Calu3 (cell line): Measurements from ENCODE around the gene PARD3. TPM values are rescaled to one million over a fixed set of nuclear protein-coding genes. Genes with fewer than 3 reads are reported as not detected.

Experiments used
- BruUV-seq: library from RNA; stranded (reverse); fragments of 400-500 nt; replicated peaks from 2 replicates; lab custom pipeline; 2021; lab: Mats Ljungman, UMichigan
- CTCF ChIA-PET: fragments of 300-600 bp; sonication (Branson Sonifier 250); formaldehyde crosslinking; loops from one replicate; lab custom pipeline; 2022; ENCODE audit warnings: antibody characterized with exemption; lab: Charles Lee
- DNase-seq: peaks from one replicate; pipeline ENCODE4 v3.0.0; 2022
- H3K27ac Mint-ChIP-seq: one replicate; pipeline ENCODE4 v1.8.0; 2022; ENCODE audit warnings: mixed read lengths; ENCODE audit not compliant: unreplicated experiment
- H3K27me3 Mint-ChIP-seq: one replicate; pipeline ENCODE4 v1.8.0; 2022; ENCODE audit warnings: mixed read lengths; ENCODE audit not compliant: unreplicated experiment
- H3K36me3 Mint-ChIP-seq: one replicate; pipeline ENCODE4 v1.8.0; 2022; ENCODE audit warnings: mild to moderate bottlenecking, moderate library complexity, mixed read lengths; ENCODE audit not compliant: insufficient read depth, unreplicated experiment
- H3K4me1 Mint-ChIP-seq: one replicate; pipeline ENCODE4 v1.8.0; 2022; ENCODE audit warnings: mild to moderate bottlenecking, low read depth, mixed read lengths; ENCODE audit not compliant: unreplicated experiment
- H3K4me3 Mint-ChIP-seq: one replicate; pipeline ENCODE4 v1.8.0; 2022; ENCODE audit warnings: mild to moderate bottlenecking, low read depth, moderate library complexity, mixed read lengths; ENCODE audit not compliant: unreplicated experiment
- H3K9me3 Mint-ChIP-seq: one replicate; pipeline ENCODE4 v1.8.0; 2022; ENCODE audit warnings: low read depth, mixed read lengths; ENCODE audit not compliant: unreplicated experiment
- intact Hi-C: fragments of 100-400 bp; cut with micrococcal nuclease; formaldehyde crosslinking; loops from one replicate; pipeline ENCODE4 v1.10.0; 2022; ENCODE audit not compliant: unreplicated experiment
- total RNA-seq: library from RNA; stranded (reverse); gene quantifications from 2 replicates; pipeline ENCODE4 v1.2.3, GENCODE V29; 2022
- TF ChIP-seq, protein P1 (sequence below): fragments of 200-600 bp; IDR thresholded peaks from one replicate; pipeline ENCODE4 v1.8.0; 2022; ENCODE audit warnings: antibody characterized with exemption; ENCODE audit not compliant: unreplicated experiment

Gene PARD3
- total RNA-seq, 1 experiment from 2014 or later, result 62.4 TPM

DNA sequence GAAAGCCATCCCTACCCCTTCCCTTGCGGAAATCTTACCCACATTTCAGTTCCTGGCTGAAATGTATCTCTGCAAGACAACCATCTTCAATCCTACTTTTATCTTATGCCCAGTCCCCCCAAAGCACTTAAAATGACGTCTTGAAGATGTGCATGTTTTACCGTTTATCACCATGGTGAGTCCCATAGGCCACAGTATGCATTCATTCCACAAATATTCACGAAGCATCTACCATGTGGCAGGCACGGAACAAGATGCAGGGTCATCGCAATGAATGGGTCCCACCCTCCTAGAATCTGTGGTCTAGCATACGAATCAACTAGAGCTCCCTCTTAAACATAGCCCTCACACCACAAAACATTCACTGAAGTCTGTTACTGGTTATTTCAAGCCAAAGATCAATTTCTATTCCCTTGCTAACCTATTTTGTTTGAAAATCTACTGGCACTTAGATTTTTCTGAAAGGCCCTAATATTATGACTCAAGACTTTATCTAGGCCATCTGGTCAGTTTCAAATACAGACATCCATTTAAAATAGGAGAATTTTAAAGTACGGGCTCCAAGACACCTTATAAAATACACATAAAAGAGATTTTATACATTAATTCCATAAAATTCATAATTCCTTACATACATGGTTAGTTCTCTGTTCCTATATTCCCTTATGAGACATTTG, 99.4 kb downstream of the PARD3 start:
- no peak overlapping the region for H3K4me3 Mint-ChIP-seq

DNA sequence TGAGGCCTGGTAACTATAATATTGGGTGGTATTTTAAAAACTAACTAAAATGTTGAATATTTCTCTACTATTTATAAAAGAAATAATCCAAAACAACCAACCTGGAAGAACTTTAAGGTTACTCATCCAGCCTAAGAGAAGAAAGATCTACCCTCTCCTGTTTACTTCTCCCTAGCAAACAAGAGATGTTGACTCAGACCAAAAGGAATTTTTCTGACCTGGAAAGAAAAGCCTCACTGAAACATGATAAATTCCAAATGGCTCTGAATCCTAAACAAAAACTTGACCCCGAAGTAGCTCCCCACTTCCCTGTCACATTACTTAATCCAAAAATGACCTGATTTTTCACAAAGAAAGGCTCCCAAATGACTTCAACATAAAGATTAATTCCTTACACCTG, 101.2 kb downstream of the PARD3 start:
- Mint-ChIP-seq H3K27me3 (no peaks in the 10 kb centered on the region), H3K4me3 (no peak overlapping the region), H3K36me3 (no peaks in the 10 kb centered on the region), H3K4me1 (peaks cover 64% of the 10 kb centered on the region), H3K9me3 (no peaks in the 10 kb centered on the region), H3K27ac (no peak overlapping the region)
- BruUV-seq, result no TSS peak
- CTCF ChIA-PET, result no interaction called here
- no peak for DNase-seq
- TF ChIP-seq, protein P1, sequence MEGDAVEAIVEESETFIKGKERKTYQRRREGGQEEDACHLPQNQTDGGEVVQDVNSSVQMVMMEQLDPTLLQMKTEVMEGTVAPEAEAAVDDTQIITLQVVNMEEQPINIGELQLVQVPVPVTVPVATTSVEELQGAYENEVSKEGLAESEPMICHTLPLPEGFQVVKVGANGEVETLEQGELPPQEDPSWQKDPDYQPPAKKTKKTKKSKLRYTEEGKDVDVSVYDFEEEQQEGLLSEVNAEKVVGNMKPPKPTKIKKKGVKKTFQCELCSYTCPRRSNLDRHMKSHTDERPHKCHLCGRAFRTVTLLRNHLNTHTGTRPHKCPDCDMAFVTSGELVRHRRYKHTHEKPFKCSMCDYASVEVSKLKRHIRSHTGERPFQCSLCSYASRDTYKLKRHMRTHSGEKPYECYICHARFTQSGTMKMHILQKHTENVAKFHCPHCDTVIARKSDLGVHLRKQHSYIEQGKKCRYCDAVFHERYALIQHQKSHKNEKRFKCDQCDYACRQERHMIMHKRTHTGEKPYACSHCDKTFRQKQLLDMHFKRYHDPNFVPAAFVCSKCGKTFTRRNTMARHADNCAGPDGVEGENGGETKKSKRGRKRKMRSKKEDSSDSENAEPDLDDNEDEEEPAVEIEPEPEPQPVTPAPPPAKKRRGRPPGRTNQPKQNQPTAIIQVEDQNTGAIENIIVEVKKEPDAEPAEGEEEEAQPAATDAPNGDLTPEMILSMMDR, result no peak
- intact Hi-C loops, result no loop called here

More for the DNA sequence above, 99.4 kb downstream of the PARD3 start:
- no peak overlapping the region for H3K27ac Mint-ChIP-seq
- H3K36me3 Mint-ChIP-seq, result no peaks in the 10 kb centered on the region
- no peak for DNase-seq
- peaks cover 59% of the 10 kb centered on the region for H3K4me1 Mint-ChIP-seq
- intact Hi-C loops, result no loop called here
- TF ChIP-seq, protein P1, result no peak
- no TSS peak for BruUV-seq
- no peaks in the 10 kb centered on the region for H3K9me3 Mint-ChIP-seq
- CTCF ChIA-PET, result no interaction called here
- H3K27me3 Mint-ChIP-seq, result no peaks in the 10 kb centered on the region

DNA sequence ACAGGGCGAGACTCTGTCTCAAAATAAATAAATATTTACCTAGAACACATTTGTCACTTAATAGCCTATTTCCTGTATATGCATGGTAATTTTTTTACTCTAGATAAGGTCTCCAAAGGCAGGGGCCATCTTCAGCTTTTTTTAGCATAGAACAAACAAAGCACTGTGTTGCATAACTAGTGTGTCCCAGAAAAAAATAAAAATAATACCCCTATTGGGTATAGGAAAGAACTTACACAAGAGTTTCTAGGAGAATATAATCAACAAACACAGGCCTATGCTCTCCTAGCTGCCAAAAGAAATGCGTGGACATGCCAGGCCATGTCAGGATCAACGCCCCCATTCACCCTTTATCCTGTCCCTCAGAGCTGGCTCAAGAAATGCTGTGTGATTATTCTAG, 103.6 kb downstream of the PARD3 start:
- H3K27ac Mint-ChIP-seq, result no peak overlapping the region

DNA sequence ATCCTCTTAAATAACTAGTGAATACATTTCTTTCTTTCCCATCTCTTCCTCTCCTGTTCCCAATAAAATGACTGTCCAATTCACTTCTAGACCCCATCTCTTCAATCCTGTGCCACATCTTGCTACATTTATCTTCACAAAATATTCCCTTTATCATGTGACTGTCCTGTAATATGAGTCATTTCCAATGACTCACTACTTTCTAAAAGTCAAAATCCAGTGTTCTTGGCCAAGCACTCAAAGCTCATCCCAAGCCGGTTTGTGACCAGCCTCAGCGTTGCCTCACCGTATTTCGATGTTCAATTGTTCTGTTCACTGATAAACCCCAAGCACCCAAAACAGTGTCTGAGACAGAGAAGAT, 104.7 kb downstream of the PARD3 start:
- no TSS peak for BruUV-seq
- H3K9me3 Mint-ChIP-seq, result no peaks in the 10 kb centered on the region
- DNase-seq, result no peak
- peaks cover 64% of the 10 kb centered on the region for H3K4me1 Mint-ChIP-seq
- H3K4me3 Mint-ChIP-seq, result no peak overlapping the region
- H3K36me3 Mint-ChIP-seq, result no peaks in the 10 kb centered on the region
- intact Hi-C loops, result no loop called here
- CTCF ChIA-PET, result no interaction called here
- H3K27me3 Mint-ChIP-seq, result no peaks in the 10 kb centered on the region
- TF ChIP-seq, protein P1, result no peak
- H3K27ac Mint-ChIP-seq, result peak overlapping the region; percentile 3

More for the DNA sequence above, 103.6 kb downstream of the PARD3 start:
- TF ChIP-seq, protein P1, result no peak
- no TSS peak for BruUV-seq
- DNase-seq, result no peak
- Mint-ChIP-seq H3K9me3 (no peaks in the 10 kb centered on the region), H3K36me3 (no peaks in the 10 kb centered on the region), H3K27me3 (no peaks in the 10 kb centered on the region), H3K4me1 (peaks cover 64% of the 10 kb centered on the region), H3K4me3 (no peak overlapping the region)
- intact Hi-C loops, result no loop called here
- CTCF ChIA-PET, result interaction anchor here (0.6 kb wide), 1 partner anchor 65 kb away, joined by 5 read pairs; no protein-coding TSS in a partner anchor
